ENCODE measurements around the gene PKHD1.

Gene PKHD1

DNA sequence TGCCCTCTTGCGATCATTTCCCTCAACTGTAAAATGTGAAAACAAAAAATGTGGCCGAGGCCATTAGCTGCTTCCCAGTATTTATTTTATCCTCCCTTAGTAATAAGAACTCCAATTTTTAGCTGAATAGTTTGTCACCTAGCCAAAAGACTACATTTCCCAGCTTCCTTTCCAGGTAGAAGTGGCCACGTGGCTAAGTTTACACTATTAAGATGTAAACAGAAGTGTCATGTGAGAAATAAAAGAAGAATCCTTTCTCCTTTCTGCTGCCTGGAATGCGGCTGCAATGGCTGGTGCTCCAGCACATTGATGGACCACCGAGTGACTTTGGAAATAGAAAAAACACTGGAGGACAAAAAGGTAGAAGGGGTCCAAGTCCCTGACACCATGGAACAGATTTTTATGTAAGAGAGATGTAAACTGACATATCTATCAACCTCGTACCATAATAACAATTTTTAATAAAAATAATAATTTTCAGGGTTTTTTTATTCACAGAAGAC is 268.8 kb downstream of the PKHD1 start:
- TF ChIP-seq, protein P1, sequence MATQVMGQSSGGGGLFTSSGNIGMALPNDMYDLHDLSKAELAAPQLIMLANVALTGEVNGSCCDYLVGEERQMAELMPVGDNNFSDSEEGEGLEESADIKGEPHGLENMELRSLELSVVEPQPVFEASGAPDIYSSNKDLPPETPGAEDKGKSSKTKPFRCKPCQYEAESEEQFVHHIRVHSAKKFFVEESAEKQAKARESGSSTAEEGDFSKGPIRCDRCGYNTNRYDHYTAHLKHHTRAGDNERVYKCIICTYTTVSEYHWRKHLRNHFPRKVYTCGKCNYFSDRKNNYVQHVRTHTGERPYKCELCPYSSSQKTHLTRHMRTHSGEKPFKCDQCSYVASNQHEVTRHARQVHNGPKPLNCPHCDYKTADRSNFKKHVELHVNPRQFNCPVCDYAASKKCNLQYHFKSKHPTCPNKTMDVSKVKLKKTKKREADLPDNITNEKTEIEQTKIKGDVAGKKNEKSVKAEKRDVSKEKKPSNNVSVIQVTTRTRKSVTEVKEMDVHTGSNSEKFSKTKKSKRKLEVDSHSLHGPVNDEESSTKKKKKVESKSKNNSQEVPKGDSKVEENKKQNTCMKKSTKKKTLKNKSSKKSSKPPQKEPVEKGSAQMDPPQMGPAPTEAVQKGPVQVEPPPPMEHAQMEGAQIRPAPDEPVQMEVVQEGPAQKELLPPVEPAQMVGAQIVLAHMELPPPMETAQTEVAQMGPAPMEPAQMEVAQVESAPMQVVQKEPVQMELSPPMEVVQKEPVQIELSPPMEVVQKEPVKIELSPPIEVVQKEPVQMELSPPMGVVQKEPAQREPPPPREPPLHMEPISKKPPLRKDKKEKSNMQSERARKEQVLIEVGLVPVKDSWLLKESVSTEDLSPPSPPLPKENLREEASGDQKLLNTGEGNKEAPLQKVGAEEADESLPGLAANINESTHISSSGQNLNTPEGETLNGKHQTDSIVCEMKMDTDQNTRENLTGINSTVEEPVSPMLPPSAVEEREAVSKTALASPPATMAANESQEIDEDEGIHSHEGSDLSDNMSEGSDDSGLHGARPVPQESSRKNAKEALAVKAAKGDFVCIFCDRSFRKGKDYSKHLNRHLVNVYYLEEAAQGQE (IDR thresholded peaks at IDR 0.05; ENCODE audit: insufficient read depth in 1 of 2, low read depth in 2 of 2, low read length in 2 of 2) = no peak

DNA sequence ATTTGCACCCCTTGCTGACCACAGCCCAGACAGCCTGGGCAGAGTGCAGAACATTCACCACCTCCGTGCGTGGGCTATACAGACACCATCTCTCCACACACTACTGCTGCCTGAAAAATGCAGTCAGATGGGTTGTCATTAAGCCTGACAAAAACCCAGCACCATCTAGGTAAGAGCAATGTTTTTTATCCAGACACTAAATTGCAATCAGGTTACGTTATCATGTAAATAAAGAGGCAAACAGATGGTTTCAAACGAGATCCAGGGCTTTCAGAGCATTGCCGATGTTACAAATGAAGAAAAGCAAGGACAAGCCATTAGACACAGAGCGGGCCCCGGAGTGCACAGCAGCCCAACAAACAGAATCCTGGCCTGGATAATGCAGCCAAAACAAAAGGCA is 269.6 kb downstream of the PKHD1 start:
- TF ChIP-seq FOXP2 (optimal IDR thresholded peaks at IDR 0.05; ENCODE audit: borderline replicate concordance, extremely low read depth, extremely low read length, insufficient read depth) = no peak
- TF ChIP-seq TAF1 (IDR thresholded peaks at IDR 0.05; ENCODE audit: borderline replicate concordance, insufficient read depth, low read length) = no peak
- TF ChIP-seq POLR2AphosphoS5 (IDR thresholded peaks at IDR 0.05; ENCODE audit: low read depth, low read length) = no peak
- TF ChIP-seq, protein P1 (IDR thresholded peaks at IDR 0.05; ENCODE audit: insufficient read depth in 1 of 2, low read depth in 2 of 2, low read length in 2 of 2) = no peak
- TF ChIP-seq SIN3A (IDR thresholded peaks at IDR 0.05; ENCODE audit: borderline replicate concordance, insufficient read depth, low read length) = no peak

- TF ChIP-seq FOXP2 (optimal IDR thresholded peaks at IDR 0.05; ENCODE audit: borderline replicate concordance, extremely low read depth, extremely low read length, insufficient read depth) (no peak), SIN3A (IDR thresholded peaks at IDR 0.05; ENCODE audit: borderline replicate concordance, insufficient read depth, low read length) (no peak), TAF1 (IDR thresholded peaks at IDR 0.05; ENCODE audit: borderline replicate concordance, insufficient read depth, low read length) (no peak), POLR2AphosphoS5 (IDR thresholded peaks at IDR 0.05; ENCODE audit: low read depth, low read length) (no peak)
- TF ChIP-seq, protein P1 (IDR thresholded peaks at IDR 0.05; ENCODE audit: insufficient read depth in 1 of 2, low read depth in 2 of 2, low read length in 2 of 2) = no peak
Observed at GRCh38 chr6:51814418-51814817, 273.0 kb downstream of the PKHD1 start.

DNA sequence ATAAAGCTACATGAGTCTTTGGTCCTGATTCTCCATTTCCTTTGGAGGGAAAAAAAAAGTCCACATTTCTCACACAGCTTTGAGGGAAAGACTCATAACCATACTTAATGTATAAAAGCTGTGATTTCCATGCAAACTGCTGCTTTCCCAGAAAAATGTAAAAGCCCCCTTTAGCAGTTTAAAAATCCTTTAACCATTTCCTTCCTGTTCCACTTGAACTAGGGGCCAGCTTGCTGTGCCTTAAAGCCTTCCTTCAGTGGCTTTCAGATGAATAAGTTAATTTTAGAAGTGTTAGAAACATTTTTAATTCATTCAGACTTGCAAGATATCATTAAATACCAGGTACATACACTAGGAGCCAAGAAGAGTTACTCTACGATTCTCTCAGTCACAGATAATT is 273.5 kb downstream of the PKHD1 start:
- TF ChIP-seq SIN3A (IDR thresholded peaks at IDR 0.05; ENCODE audit: borderline replicate concordance, insufficient read depth, low read length) (no peak), TAF1 (IDR thresholded peaks at IDR 0.05; ENCODE audit: borderline replicate concordance, insufficient read depth, low read length) (no peak), POLR2AphosphoS5 (IDR thresholded peaks at IDR 0.05; ENCODE audit: low read depth, low read length) (no peak), FOXP2 (optimal IDR thresholded peaks at IDR 0.05; ENCODE audit: borderline replicate concordance, extremely low read depth, extremely low read length, insufficient read depth) (no peak)
- TF ChIP-seq, protein P1 (IDR thresholded peaks at IDR 0.05; ENCODE audit: insufficient read depth in 1 of 2, low read depth in 2 of 2, low read length in 2 of 2) = no peak

GRCh38 chr6:51812231-51812630 is 275.2 kb downstream of the PKHD1 start:
- TF ChIP-seq FOXP2 (optimal IDR thresholded peaks at IDR 0.05; ENCODE audit: borderline replicate concordance, extremely low read depth, extremely low read length, insufficient read depth) (no peak), POLR2AphosphoS5 (IDR thresholded peaks at IDR 0.05; ENCODE audit: low read depth, low read length) (no peak), SIN3A (IDR thresholded peaks at IDR 0.05; ENCODE audit: borderline replicate concordance, insufficient read depth, low read length) (no peak), TAF1 (IDR thresholded peaks at IDR 0.05; ENCODE audit: borderline replicate concordance, insufficient read depth, low read length) (no peak)
- TF ChIP-seq, protein P1 (IDR thresholded peaks at IDR 0.05; ENCODE audit: insufficient read depth in 1 of 2, low read depth in 2 of 2, low read length in 2 of 2) = no peak
